ENCODE results near the gene PDE5A.
A peak's percentile ranks its signal among the peaks of the same experiment; 100 is the strongest.

The PDE5A gene

GRCh38 chr4:119570401-119570800 is 58.2 kb downstream of the PDE5A start:
- Histone ChIP-seq H3K9me2 (replicated peaks; ENCODE audit: insufficient read depth, low read length) (no peaks in the 10 kb centered on the region), H3F3A (ENCODE audit: insufficient read depth, low read length) (no peaks in the 10 kb centered on the region), H3K79me2 (ENCODE audit: low read length) (no peaks in the 10 kb centered on the region; the same call in 1 of the 2 replicates), H3K9ac (ENCODE audit: low read length) (no peak overlapping the region), H3K27ac (ENCODE audit: low read length) (no peak overlapping the region), H3K4me3 (ENCODE audit: low read length) (no peak overlapping the region), H3K9me3 (replicated peaks; ENCODE audit: insufficient read depth, low read length) (no peaks in the 10 kb centered on the region), H3K4me1 (ENCODE audit: low read length) (no peaks in the 10 kb centered on the region), H3K4me2 (ENCODE audit: low read depth, low read length) (no peak overlapping the region), H2AFZ (ENCODE audit: low read length) (no peak overlapping the region), H3K27me3 (replicated peaks; ENCODE audit: insufficient read depth, low read length) (no peaks in the 10 kb centered on the region), H4K20me1 (ENCODE audit: insufficient read depth, low read length) (no peaks in the 10 kb centered on the region), H3K36me3 (replicated peaks; ENCODE audit: insufficient read depth, low read length) (no peaks in the 10 kb centered on the region)
- DNase-seq: no peak
- TF ChIP-seq CTCF (IDR thresholded peaks at IDR 0.05; ENCODE audit: low read length) (no peak), EZH2phosphoT487 (IDR thresholded peaks at IDR 0.05; ENCODE audit: low read length) (no peak), EZH2 (optimal IDR thresholded peaks at IDR 0.05; ENCODE audit: low read depth, low read length) (no peak)

GRCh38 chr4:119564106-119564505 is 64.5 kb downstream of the PDE5A start:
- H3F3A ChIP-seq (ENCODE audit: insufficient read depth, low read length): no peaks in the 10 kb centered on the region
- H3K4me3 ChIP-seq (ENCODE audit: low read length): no peak overlapping the region
- no peak for DNase-seq
- no peaks in the 10 kb centered on the region for H3K27me3 ChIP-seq (replicated peaks; ENCODE audit: insufficient read depth, low read length)
- H3K4me2 ChIP-seq (ENCODE audit: low read depth, low read length): no peak overlapping the region
- no peak overlapping the region for H3K27ac ChIP-seq (ENCODE audit: low read length)
- no peak overlapping the region for H2AFZ ChIP-seq (ENCODE audit: low read length)
- no peaks in the 10 kb centered on the region for H3K9me2 ChIP-seq (replicated peaks; ENCODE audit: insufficient read depth, low read length)
- no peak for TF ChIP-seq EZH2 (optimal IDR thresholded peaks at IDR 0.05; ENCODE audit: low read depth, low read length)
- no peak for TF ChIP-seq CTCF (IDR thresholded peaks at IDR 0.05; ENCODE audit: low read length)
- no peak for TF ChIP-seq EZH2phosphoT487 (IDR thresholded peaks at IDR 0.05; ENCODE audit: low read length)
- H3K36me3 ChIP-seq (replicated peaks; ENCODE audit: insufficient read depth, low read length): 0 out of 2 replicates have a peak, but pooled peaks cover 9% of the 10 kb centered on the region
- no peaks in the 10 kb centered on the region for H4K20me1 ChIP-seq (ENCODE audit: insufficient read depth, low read length)
- no peak overlapping the region for H3K9ac ChIP-seq (ENCODE audit: low read length)
- H3K4me1 ChIP-seq (ENCODE audit: low read length): no peaks in the 10 kb centered on the region
- no peaks in the 10 kb centered on the region for H3K9me3 ChIP-seq (replicated peaks; ENCODE audit: insufficient read depth, low read length)
- H3K79me2 ChIP-seq (ENCODE audit: low read length): no peaks in the 10 kb centered on the region

GRCh38 chr4:119559044-119559647 is 69.5 kb downstream of the PDE5A start:
- Histone ChIP-seq H3K27me3 (replicated peaks; ENCODE audit: insufficient read depth, low read length) (no peaks in the 10 kb centered on the region), H3K9ac (ENCODE audit: low read length) (no peak overlapping the region), H3F3A (ENCODE audit: insufficient read depth, low read length) (no peaks in the 10 kb centered on the region), H3K36me3 (replicated peaks; ENCODE audit: insufficient read depth, low read length) (0 out of 2 replicates have a peak, but pooled peaks cover 1% of the 10 kb centered on the region), H3K4me1 (ENCODE audit: low read length) (no peaks in the 10 kb centered on the region), H2AFZ (ENCODE audit: low read length) (no peak overlapping the region), H3K27ac (ENCODE audit: low read length) (no peak overlapping the region), H3K4me3 (ENCODE audit: low read length) (no peak overlapping the region), H3K79me2 (ENCODE audit: low read length) (no peaks in the 10 kb centered on the region), H3K9me3 (replicated peaks; ENCODE audit: insufficient read depth, low read length) (no peaks in the 10 kb centered on the region), H3K9me2 (replicated peaks; ENCODE audit: insufficient read depth, low read length) (no peaks in the 10 kb centered on the region), H4K20me1 (ENCODE audit: insufficient read depth, low read length) (no peaks in the 10 kb centered on the region), H3K4me2 (ENCODE audit: low read depth, low read length) (no peak overlapping the region)
- DNase-seq: peak; percentile 57
- peak; percentile 51 for TF ChIP-seq CTCF (IDR thresholded peaks at IDR 0.05; ENCODE audit: low read length)
- no peak for TF ChIP-seq EZH2 (optimal IDR thresholded peaks at IDR 0.05; ENCODE audit: low read depth, low read length)

Measured in MM.1S (cell line).